Ishikawa (cell line): ENCODE results near the gene SPHK2.

Experiments
- CEBPB ChIP-seq: IDR thresholded peaks from 2 replicates; pipeline ENCODE4 v1.6.1; 2012
- CREB1 ChIP-seq: IDR thresholded peaks from 2 replicates; pipeline ENCODE4 v1.6.1; 2012; ENCODE audit warnings: low read depth
- EGR1 ChIP-seq: IDR thresholded peaks from 2 replicates; pipeline ENCODE4 v1.6.1; 2012
- EP300 ChIP-seq: IDR thresholded peaks from 2 replicates; pipeline ENCODE4 v1.6.1; 2012; ENCODE audit warnings: borderline replicate concordance
- FOXM1 ChIP-seq: IDR thresholded peaks from 2 replicates; pipeline ENCODE4 v1.6.1; 2012; ENCODE audit warnings: low read depth, borderline replicate concordance
- NFIC ChIP-seq: IDR thresholded peaks from 2 replicates; pipeline ENCODE4 v1.6.1; 2012
- RAD21 ChIP-seq: IDR thresholded peaks from 2 replicates; pipeline ENCODE4 v1.6.1; 2012; ENCODE audit warnings: low read depth
- TAF1 ChIP-seq: IDR thresholded peaks from 2 replicates; pipeline ENCODE4 v1.6.1; 2012; ENCODE audit warnings: low read depth, mild to moderate bottlenecking
- TCF12 ChIP-seq: IDR thresholded peaks from 2 replicates; pipeline ENCODE4 v1.6.1; 2012; ENCODE audit warnings: low read depth
- TEAD4 ChIP-seq: IDR thresholded peaks from 2 replicates; pipeline ENCODE4 v1.6.1; 2012
- YY1 ChIP-seq: IDR thresholded peaks from 2 replicates; pipeline ENCODE4 v1.6.1; 2012; ENCODE audit warnings: low read depth
- ZBTB7A ChIP-seq: IDR thresholded peaks from 2 replicates; pipeline ENCODE4 v1.6.1; 2012; ENCODE audit warnings: low read depth
- TF ChIP-seq, protein P1 (sequence below): IDR thresholded peaks from 2 replicates; pipeline ENCODE4 v1.6.1; 2012
- TF ChIP-seq, protein P2 (sequence below): IDR thresholded peaks from 2 replicates; pipeline ENCODE4 v1.6.1; 2012
- TF ChIP-seq, protein P3 (sequence below): IDR thresholded peaks from 2 replicates; pipeline ENCODE4 v1.6.1; 2012; ENCODE audit warnings: low read depth, mild to moderate bottlenecking

Gene SPHK2

DNA sequence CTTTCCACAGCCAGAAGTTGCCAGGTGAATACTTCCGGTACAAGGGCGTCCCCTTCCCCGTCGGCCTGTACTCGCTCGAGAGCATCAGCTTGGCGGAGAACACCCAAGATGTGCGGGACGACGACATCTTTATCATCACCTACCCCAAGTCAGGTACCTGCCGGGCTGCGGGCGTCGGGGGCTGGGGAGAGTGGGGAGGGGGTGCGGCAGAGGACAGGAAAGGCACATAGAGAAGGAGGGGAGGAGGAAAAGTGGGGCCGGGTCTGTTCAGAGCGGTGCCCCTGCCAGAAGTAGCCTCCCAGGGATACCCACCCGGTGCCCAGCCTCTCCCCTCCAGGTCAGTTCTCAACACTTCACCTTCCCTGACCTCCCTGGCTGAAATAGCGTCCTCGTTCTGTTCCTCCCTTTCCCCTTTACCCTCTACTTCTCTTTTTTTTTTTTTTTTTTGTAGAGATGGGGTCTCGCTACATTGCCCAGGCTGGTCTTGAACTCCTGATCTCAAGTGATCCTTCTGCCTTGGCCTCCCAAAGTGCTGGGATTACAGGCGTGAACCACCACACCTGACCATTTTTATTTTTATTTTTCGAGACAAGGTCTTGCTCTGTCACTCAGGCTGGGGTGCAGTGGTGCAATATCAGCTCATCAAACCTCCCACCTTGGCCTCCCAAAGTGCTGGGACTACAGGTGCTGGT, 43.2 kb upstream of the SPHK2 start:
- TF ChIP-seq CREB1 (no peak), NFIC (no peak), FOXM1 (no peak), EP300 (no peak), TAF1 (no peak), ZBTB7A (no peak), CEBPB (no peak), RAD21 (no peak), EGR1 (no peak), TCF12 (no peak), TEAD4 (no peak), YY1 (no peak)
- TF ChIP-seq, protein P1, sequence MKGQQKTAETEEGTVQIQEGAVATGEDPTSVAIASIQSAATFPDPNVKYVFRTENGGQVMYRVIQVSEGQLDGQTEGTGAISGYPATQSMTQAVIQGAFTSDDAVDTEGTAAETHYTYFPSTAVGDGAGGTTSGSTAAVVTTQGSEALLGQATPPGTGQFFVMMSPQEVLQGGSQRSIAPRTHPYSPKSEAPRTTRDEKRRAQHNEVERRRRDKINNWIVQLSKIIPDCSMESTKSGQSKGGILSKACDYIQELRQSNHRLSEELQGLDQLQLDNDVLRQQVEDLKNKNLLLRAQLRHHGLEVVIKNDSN: no peak
- TF ChIP-seq, protein P2, sequence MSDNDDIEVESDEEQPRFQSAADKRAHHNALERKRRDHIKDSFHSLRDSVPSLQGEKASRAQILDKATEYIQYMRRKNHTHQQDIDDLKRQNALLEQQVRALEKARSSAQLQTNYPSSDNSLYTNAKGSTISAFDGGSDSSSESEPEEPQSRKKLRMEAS: no peak
- TF ChIP-seq, protein P3, sequence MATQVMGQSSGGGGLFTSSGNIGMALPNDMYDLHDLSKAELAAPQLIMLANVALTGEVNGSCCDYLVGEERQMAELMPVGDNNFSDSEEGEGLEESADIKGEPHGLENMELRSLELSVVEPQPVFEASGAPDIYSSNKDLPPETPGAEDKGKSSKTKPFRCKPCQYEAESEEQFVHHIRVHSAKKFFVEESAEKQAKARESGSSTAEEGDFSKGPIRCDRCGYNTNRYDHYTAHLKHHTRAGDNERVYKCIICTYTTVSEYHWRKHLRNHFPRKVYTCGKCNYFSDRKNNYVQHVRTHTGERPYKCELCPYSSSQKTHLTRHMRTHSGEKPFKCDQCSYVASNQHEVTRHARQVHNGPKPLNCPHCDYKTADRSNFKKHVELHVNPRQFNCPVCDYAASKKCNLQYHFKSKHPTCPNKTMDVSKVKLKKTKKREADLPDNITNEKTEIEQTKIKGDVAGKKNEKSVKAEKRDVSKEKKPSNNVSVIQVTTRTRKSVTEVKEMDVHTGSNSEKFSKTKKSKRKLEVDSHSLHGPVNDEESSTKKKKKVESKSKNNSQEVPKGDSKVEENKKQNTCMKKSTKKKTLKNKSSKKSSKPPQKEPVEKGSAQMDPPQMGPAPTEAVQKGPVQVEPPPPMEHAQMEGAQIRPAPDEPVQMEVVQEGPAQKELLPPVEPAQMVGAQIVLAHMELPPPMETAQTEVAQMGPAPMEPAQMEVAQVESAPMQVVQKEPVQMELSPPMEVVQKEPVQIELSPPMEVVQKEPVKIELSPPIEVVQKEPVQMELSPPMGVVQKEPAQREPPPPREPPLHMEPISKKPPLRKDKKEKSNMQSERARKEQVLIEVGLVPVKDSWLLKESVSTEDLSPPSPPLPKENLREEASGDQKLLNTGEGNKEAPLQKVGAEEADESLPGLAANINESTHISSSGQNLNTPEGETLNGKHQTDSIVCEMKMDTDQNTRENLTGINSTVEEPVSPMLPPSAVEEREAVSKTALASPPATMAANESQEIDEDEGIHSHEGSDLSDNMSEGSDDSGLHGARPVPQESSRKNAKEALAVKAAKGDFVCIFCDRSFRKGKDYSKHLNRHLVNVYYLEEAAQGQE: no peak

DNA sequence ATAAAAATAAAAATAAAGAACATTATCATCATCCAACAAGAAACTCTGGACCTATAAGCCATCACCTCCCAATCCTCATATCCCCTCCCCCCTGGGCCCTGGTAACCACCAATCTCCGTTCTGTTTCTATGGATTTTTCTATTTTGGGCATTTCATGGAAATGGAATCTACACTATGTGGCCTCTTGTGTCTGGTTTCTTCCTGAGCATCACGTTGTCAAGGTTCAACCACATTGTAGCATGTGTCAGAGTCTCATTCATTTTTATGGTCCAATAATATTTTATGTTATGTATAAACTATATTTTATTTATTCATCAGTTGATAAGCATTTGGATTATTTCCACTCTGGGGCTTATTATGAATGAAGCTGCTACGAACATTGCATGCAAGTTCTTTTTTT, 40.4 kb upstream of the SPHK2 start:
- no peak for TF ChIP-seq EGR1
- TF ChIP-seq RAD21: no peak
- no peak for TF ChIP-seq TCF12
- TF ChIP-seq NFIC: no peak
- TF ChIP-seq, protein P3: no peak
- TF ChIP-seq, protein P2: no peak

DNA sequence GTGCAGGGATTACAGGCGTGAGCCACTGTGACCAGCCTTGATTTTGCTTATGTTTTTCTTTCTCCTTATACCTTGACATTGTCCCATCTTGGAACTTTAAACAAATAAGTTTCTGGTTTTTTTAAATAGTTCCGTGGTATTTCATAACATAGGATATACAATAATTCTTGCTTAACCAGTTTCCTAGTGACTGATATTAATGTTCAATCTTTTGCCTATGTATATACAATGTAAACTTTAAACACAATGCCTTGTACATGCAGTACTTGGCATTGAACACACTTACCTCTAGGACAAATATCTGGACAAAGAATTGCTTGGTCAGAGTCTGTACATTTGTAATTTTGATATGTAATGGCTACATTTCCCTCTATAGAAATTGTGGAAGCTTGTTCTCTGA, 37.1 kb upstream of the SPHK2 start:
- TF ChIP-seq NFIC: no peak
- no peak for TF ChIP-seq TCF12
- TF ChIP-seq FOXM1: no peak
- TF ChIP-seq RAD21: no peak
- TF ChIP-seq, protein P1: no peak
- TF ChIP-seq, protein P2: no peak
- TF ChIP-seq TAF1: no peak
- TF ChIP-seq YY1: no peak
- TF ChIP-seq ZBTB7A: no peak
- TF ChIP-seq EP300: no peak
- no peak for TF ChIP-seq CREB1
- TF ChIP-seq, protein P3: no peak
- no peak for TF ChIP-seq EGR1
- TF ChIP-seq TEAD4: no peak
- TF ChIP-seq CEBPB: no peak

DNA sequence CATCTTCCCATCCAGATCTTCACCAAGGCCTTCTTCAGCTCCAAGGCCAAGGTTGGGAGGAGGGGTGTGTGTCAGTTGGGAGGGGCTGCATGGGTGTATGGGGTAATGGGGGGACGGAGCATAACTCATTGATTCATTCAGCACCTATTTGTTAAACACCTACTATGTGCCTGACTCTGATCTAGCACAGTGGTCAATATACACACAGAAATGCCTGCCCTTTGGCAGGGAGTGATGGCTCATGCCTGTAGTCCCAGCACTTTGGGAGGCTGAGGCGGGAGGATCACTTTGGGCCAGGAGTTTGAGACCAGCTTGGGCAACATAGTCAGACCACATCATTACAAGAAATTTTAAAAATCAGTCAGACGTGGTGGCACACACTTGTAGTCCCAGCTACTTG, 31.9 kb upstream of the SPHK2 start:
- TF ChIP-seq CREB1 (no peak), CEBPB (no peak), FOXM1 (no peak), YY1 (no peak), TEAD4 (no peak), EP300 (no peak), ZBTB7A (no peak), NFIC (no peak), TCF12 (no peak), EGR1 (no peak), RAD21 (no peak), TAF1 (no peak)
- TF ChIP-seq, protein P3: no peak
- TF ChIP-seq, protein P2: no peak
- TF ChIP-seq, protein P1: no peak
